Activated CD4-positive, CD25-positive, alpha-beta regulatory T cell (primary cell): ENCODE measurements around the gene NUP50.
A peak's percentile ranks its signal among the peaks of the same experiment; 100 is the strongest.
"Not testable (repeated sequence)": the region's sequence is repeated elsewhere in the genome, so short reads cannot be mapped to it uniquely, and the experiment has no call there.

ENCODE experiments used
- DNase-seq, 4 experiments: peaks; one replicate each; lab custom pipeline; 2025; lab: John Stamatoyannopoulos, UW

NUP50 gene

GRCh38 chr22:45162531-45162930 lies 1.2 kb upstream of the NUP50 start:
- no peak for DNase-seq

GRCh38 chr22:45163099-45163450 lies 650 bp upstream of the NUP50 start:
- DNase-seq, result no peak

DNA sequence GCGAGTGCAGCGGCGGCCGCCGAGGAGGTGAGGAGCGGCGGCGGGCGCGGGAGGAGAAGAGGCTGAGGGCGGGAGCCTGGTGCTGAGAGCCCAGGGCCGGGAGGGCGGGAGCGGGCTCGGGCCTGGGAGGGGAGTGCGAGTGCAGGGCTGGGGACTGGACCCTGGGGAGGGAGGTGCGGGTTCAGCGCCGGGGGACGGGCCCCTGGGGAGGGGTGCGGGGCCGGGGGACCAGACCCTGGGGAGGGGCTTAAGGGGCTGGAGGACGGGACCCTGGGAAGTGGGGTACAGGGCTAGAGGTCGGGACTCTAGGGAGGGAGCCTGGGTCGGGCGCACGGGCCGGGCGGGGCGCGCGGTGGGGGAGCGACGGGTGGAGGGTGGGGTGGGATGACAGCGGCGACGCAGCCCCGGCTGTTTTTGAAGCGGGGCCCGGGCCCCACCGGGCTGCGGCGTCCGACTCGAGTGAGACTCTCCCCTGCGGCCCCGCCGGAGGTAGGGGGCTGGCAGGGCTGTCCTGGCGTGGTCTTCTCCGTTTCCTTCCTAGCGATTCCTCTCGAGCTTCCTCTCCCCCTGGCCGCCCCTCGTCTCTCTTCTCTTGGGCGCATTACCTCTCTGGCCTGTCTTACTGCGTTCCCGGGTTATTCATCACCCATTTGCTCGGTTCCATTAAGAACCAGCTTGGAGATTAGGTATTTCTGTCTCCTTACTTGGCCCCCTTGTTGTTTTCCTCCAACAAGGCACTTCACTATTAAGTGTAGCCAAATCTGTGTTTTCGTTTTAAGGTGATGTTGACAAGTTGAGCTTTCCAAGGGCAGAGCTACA lies 754 bp downstream of the NUP50 start:
- peak in 2 of 4 experiments; percentile 9 to 16 for DNase-seq

DNA sequence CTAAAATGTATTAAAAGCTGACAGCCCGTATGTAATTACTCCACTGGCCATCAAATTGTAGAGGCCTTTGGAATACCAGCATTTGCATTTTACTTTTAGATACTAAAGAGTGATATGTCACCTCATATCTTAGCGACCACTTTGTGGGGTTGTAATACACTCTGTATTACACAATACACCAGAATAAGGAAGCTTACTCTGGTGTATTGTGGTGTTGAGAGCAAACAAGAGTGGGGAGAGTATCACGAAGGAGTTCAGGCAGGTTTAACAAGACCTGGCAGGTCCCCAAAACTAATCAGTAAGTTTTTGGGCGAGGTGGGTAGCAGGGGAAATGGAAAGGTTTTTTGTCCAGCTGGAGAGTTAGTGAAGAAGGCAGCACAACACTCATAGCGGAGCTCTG lies 3.2 kb downstream of the NUP50 start:
- no peak for DNase-seq

GRCh38 chr22:45169591-45170466 lies 6.1 kb downstream of the NUP50 start:
- no peak for DNase-seq

GRCh38 chr22:45171830-45172229 lies 8.1 kb downstream of the NUP50 start:
- no peak for DNase-seq

- DNase-seq, result no peak
Measured at GRCh38 chr22:45172881-45173585, 9.3 kb downstream of the NUP50 start.

- DNase-seq, result peak in 1 of 4 experiments; percentile 13
Measured at GRCh38 chr22:45179276-45180049, 15.7 kb downstream of the NUP50 start.

GRCh38 chr22:45180146-45180679 lies 16.5 kb downstream of the NUP50 start:
- no peak for DNase-seq

- DNase-seq, result no peak
Measured at GRCh38 chr22:45181240-45181639, 17.5 kb downstream of the NUP50 start.

GRCh38 chr22:45181766-45182165 lies 18.0 kb downstream of the NUP50 start:
- DNase-seq, result no peak

- no peak for DNase-seq
Measured at GRCh38 chr22:45183974-45184373, 20.2 kb downstream of the NUP50 start.

GRCh38 chr22:45185718-45186514 lies 22.2 kb downstream of the NUP50 start:
- DNase-seq, result no peak

GRCh38 chr22:45187891-45188290 lies 24.2 kb downstream of the NUP50 start:
- no peak for DNase-seq

- no peak for DNase-seq
Measured at GRCh38 chr22:45188779-45189178, 25.1 kb downstream of the NUP50 start.

GRCh38 chr22:45190202-45190872 lies 26.6 kb downstream of the NUP50 start:
- no peak for DNase-seq

DNA sequence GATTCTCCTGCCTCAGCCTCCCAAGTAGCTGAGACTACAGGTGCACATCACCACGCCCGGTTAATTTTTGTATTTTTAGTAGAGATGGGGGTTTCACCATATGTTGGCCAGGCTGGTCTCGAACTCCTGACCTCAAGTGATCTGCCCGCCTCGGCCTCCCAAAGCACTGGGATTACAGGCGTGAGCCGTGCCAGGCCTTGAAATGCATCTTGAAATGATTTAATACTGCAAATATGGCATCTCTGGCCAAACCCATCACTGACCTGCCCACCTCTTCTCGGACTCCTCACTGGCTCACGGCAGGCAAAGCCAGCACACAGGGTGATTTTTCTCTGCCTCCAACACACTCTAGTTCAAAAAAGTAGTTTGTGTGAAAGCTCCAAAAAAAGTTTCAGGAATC lies 28.0 kb downstream of the NUP50 start:
- not testable (repeated sequence) for DNase-seq

DNA sequence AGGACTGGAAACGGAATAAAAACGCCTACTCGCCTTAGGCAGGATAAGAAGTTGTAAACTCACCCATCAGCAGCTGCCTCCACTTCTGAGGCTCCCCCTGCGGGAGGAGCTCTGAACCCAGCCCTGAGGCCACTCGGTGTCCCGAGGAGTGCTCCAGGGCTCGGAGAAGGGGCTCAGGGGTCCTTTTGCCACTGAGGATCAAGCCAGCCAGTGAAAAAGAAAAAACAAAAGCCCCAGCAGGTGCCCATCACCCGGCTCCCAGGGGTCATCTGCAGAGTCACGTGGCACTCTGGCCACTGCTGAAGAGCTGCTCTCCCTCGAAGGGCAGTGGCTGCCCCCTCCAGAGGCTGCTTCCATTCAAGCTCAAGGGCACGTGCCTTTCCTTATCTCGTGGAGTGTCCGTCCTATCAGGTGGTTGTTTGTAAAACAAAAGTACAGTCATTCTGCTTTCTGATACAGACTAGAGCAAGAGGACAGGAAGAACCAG lies 29.0 kb downstream of the NUP50 start:
- no peak for DNase-seq

- DNase-seq, result no peak
Measured at GRCh38 chr22:45194686-45195085, 31.0 kb downstream of the NUP50 start.

- DNase-seq, result no peak
Measured at GRCh38 chr22:45195616-45196015, 31.9 kb downstream of the NUP50 start.
